Middle frontal gyrus (tissue), 1 donor: Measurements from ENCODE around the gene TSR3.

ENCODE experiments used
- DNase-seq: peaks from one replicate; pipeline ENCODE4 v3.0.0-alpha.2; 2015; ENCODE audit warnings: low spot score; ENCODE audit errors: extremely low spot score

The TSR3 gene

GRCh38 chr16:1309888-1310831, 41.5 kb downstream of the TSR3 start:
- no peak for DNase-seq

GRCh38 chr16:1308977-1309885, 42.4 kb downstream of the TSR3 start, which contains the start of gene UBE2I:
TSS of gene UBE2I (plus strand) at chr16:1309636. CDS start at chr16:1314031, 4,395 bp downstream.
- DNase-seq, result peak; percentile 96

- DNase-seq, result no peak
These were observed 43.4 kb downstream of the TSR3 start for GRCh38 chr16:1308036-1308976.

DNA sequence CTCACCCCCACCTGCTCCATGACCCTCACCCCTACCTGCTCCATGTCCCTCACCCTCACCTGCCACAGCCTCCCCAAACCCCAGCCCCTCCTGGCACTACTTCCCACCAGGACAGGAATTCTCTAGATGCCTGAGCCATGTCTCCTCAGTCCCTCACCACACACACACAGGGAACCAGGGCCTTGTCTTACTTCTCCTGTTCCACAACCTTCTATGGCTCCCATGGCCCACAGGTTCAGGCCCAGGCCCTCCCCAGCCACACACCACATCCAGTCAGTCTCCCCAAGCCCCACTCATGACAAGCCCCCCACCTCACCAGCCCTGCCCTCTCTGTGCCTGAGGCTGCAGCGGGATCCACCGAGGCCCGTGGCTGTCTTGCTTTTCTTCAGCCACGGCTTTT, 45.3 kb downstream of the TSR3 start:
- no peak for DNase-seq

- DNase-seq, result no peak
These were observed 45.9 kb downstream of the TSR3 start for GRCh38 chr16:1305823-1306222.

DNA sequence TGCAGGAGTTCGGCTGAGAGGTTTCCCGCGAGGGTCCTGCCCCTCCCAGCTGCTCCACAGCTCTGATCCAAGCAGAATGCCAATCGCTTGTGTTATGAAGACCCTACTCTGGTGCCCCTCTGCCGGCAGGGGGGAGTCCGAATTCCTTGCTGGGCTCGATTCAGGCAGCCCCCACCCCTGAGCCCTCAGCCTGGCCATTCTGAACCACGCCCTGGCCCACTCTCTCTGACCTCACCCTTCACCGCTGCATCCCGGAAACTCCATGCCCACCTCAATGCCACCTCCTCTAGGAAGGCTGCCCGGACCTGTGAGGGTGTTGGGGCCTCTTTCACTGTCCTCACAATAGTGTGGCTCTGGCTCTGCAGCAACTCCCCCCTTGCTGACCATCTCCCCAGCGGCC, 50.1 kb downstream of the TSR3 start:
- DNase-seq, result no peak

DNA sequence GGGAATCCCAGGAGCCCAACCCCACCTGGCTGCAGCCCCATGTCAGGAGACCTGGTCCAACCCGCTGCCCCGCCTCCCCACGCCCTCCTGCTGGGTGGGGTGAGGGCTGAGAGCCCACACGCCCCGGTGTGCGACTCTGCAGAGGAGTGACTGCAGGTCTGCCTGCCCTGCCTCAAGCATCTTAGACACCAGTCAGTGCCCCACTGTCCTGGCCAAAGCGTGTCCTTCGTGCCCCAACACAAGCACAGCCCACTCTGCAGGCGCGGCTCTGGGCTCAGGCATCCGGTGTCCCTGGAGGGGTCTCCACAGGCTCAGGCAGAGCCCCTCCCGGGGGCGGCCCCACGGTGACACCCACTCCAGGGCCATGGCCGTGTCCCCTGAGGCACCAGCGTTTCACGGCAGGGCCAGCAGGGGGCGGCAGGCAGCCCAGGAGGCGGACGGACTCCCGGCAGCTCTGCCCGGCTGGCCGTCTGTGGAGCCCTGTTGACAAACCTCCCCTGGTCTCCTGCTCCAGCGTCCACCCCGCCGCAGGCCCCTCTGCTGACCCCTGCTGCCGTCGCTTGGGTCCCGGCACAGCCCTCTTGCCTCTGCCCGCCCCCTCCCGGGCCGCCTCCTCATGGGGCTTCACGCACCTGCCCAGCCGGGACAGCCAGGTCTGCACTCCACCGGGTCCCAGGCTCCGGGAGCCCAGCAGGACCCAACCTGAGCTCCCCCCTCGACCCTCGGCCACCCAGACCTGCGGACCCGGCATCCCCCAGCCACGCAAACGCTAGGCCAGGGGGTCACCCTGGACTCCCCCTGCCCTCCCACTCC, 50.8 kb downstream of the TSR3 start:
- no peak for DNase-seq

GRCh38 chr16:1299868-1300203, 51.8 kb downstream of the TSR3 start:
- no peak for DNase-seq
